Trophoblast cell (in vitro differentiated cells and primary cell): Measurements from ENCODE around the gene ZNF556.

Source experiments
- DNase-seq, 2 donors: peaks; one replicate each; pipeline ENCODE4 v3.0.0-alpha.2; 2016
- H2AFZ ChIP-seq: 2 replicates; pipeline ENCODE4 v1.6.1; 2013; ENCODE audit warnings: low read length, moderate library complexity, mild to moderate bottlenecking; ENCODE audit not compliant: insufficient read depth, poor library complexity
- H2AK5ac ChIP-seq: 2 replicates; pipeline ENCODE4 v1.6.1; 2013; ENCODE audit warnings: mild to moderate bottlenecking, low read length
- H2BK120ac ChIP-seq: 2 replicates; pipeline ENCODE4 v1.6.1; 2013; ENCODE audit warnings: low read length, mild to moderate bottlenecking, moderate library complexity; ENCODE audit not compliant: insufficient read depth, poor library complexity
- H2BK12ac ChIP-seq: 2 replicates; pipeline ENCODE4 v1.6.1; 2013; ENCODE audit warnings: mild to moderate bottlenecking, low read length, moderate library complexity
- H2BK5ac ChIP-seq: 2 replicates; pipeline ENCODE4 v1.6.1; 2013; ENCODE audit warnings: low read length, low read depth, moderate library complexity, mild to moderate bottlenecking; ENCODE audit not compliant: poor library complexity
- H3K14ac ChIP-seq: 2 replicates; pipeline ENCODE4 v1.6.1; 2013; ENCODE audit warnings: mild to moderate bottlenecking, low read length
- H3K18ac ChIP-seq: 2 replicates; pipeline ENCODE4 v1.6.1; 2013; ENCODE audit warnings: mild to moderate bottlenecking, low read length
- H3K23ac ChIP-seq: 2 replicates; pipeline ENCODE4 v1.6.1; 2013; ENCODE audit warnings: low read length
- H3K27ac ChIP-seq: 2 replicates; pipeline ENCODE4 v1.5.1; 2013; ENCODE audit warnings: low read depth, mild to moderate bottlenecking, inconsistent platforms, low read length, moderate library complexity
- H3K27me3 ChIP-seq: 2 replicates; pipeline ENCODE4 v1.6.1; 2013; ENCODE audit warnings: inconsistent platforms, mild to moderate bottlenecking, low read length, moderate library complexity; ENCODE audit not compliant: insufficient read depth
- H3K36me3 ChIP-seq, 2 experiments: 1 replicate in 1 of 2; 2 replicates in 1 of 2; pipeline ENCODE4 v1.6.1; 2013; ENCODE audit warnings: low read length in 2 of 2, mild to moderate bottlenecking in 2 of 2, moderate library complexity in 1 of 2; ENCODE audit not compliant: insufficient read depth in 2 of 2, control insufficient read depth in 1 of 2
- H3K4ac ChIP-seq: 2 replicates; pipeline ENCODE4 v1.6.1; 2013; ENCODE audit warnings: low read depth, mild to moderate bottlenecking, low read length, moderate library complexity
- H3K4me1 ChIP-seq, 2 experiments: 1 replicate in 1 of 2; 2 replicates in 1 of 2; pipeline ENCODE4 v1.6.1; 2013; ENCODE audit warnings: low read length in 2 of 2, mild to moderate bottlenecking in 2 of 2, moderate library complexity in 1 of 2; ENCODE audit not compliant: insufficient read depth in 2 of 2, control insufficient read depth in 1 of 2
- H3K4me2 ChIP-seq: 2 replicates; pipeline ENCODE4 v1.6.1; 2013; ENCODE audit warnings: inconsistent platforms, mild to moderate bottlenecking, low read length, moderate library complexity
- H3K4me3 ChIP-seq: 2 replicates; pipeline ENCODE4 v1.5.1; 2013; ENCODE audit warnings: mild to moderate bottlenecking, low read depth, low read length, inconsistent platforms
- H3K79me1 ChIP-seq: one replicate; pipeline ENCODE4 v1.6.1; 2013; ENCODE audit warnings: low read length
- H3K79me2 ChIP-seq: 2 replicates; pipeline ENCODE4 v1.6.1; 2013; ENCODE audit warnings: low read length, mild to moderate bottlenecking; ENCODE audit not compliant: control insufficient read depth, insufficient read depth, poor library complexity
- H3K9ac ChIP-seq: 2 replicates; pipeline ENCODE4 v1.6.1; 2013; ENCODE audit warnings: mild to moderate bottlenecking, low read length
- H3K9me3 ChIP-seq: 2 replicates; pipeline ENCODE4 v1.6.1; 2013; ENCODE audit warnings: low read depth, mild to moderate bottlenecking, control low read depth, inconsistent platforms, low read length; ENCODE audit not compliant: insufficient read depth
- H4K12ac ChIP-seq: 2 replicates; pipeline ENCODE4 v1.6.1; 2013; ENCODE audit warnings: low read depth, mild to moderate bottlenecking, low read length, moderate library complexity
- H4K8ac ChIP-seq: 2 replicates; pipeline ENCODE4 v1.6.1; 2013; ENCODE audit warnings: low read depth, mild to moderate bottlenecking, low read length, moderate library complexity
- H4K91ac ChIP-seq: one replicate; pipeline ENCODE4 v1.6.1; 2013; ENCODE audit warnings: low read depth, mild to moderate bottlenecking, low read length, moderate library complexity
- WGBS: extraction: QIAGEN DNeasy Blood & Tissue Kit; methylation state at CpG from one replicate; pipeline ENCODE4 v1.1.7; 2013; ENCODE audit warnings: missing lambda C conversion rate; ENCODE audit not compliant: insufficient read length, insufficient coverage; ENCODE audit errors: extremely low coverage; 5-methylcytosine and 5-hydroxymethylcytosine counted together

Gene ZNF556

DNA sequence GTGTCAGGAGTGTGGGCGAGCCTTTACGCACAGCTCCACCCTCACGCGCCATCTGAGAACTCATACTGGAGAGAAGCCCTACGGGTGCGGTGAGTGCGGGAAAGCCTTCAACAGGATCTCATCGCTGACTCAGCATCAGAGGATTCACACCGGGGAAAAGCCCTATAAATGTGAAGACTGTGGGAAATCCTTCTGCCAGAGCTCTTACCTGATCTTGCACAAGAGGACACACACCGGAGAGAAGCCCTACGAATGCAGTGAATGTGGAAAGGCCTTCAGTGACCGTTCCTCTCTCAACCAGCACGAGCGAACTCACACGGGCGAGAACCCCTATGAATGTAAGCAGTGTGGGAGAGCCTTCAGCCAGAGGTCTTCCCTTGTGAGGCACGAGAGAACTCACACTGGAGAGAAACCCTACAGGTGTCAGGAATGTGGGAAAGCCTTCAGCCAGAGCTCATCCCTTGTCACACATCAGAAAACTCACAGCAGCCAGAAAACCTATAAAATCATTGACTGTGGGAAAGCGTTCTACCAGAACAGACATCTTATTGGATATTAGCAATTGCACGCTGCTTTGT, 32.8 kb upstream of the ZNF556 start:
- Histone ChIP-seq H3K4ac (no peak overlapping the region), H3K36me3 (peaks cover 33 to 36% of the 10 kb centered on the region in 2 experiments), H3K9ac (no peak overlapping the region), H2AFZ (no peak overlapping the region), H2BK5ac (no peak overlapping the region), H3K79me2 (no peaks in the 10 kb centered on the region), H3K14ac (no peak overlapping the region), H3K4me3 (no peak overlapping the region), H2BK120ac (no peak overlapping the region), H4K91ac (no peak overlapping the region), H3K18ac (no peak overlapping the region), H3K27ac (no peak overlapping the region), H2AK5ac (no peak overlapping the region), H4K12ac (no peak overlapping the region), H3K9me3 (peaks cover 45% of the 10 kb centered on the region), H2BK12ac (no peak overlapping the region), H3K27me3 (no peaks in the 10 kb centered on the region), H4K8ac (no peak overlapping the region), H3K4me2 (no peak overlapping the region), H3K79me1 (no peaks in the 10 kb centered on the region), H3K4me1 (no peaks in the 10 kb centered on the region), H3K23ac (no peak overlapping the region)
- DNase-seq, result no peak
- no CpG with 5 or more reads among the region's 19 CpGs for WGBS

DNA sequence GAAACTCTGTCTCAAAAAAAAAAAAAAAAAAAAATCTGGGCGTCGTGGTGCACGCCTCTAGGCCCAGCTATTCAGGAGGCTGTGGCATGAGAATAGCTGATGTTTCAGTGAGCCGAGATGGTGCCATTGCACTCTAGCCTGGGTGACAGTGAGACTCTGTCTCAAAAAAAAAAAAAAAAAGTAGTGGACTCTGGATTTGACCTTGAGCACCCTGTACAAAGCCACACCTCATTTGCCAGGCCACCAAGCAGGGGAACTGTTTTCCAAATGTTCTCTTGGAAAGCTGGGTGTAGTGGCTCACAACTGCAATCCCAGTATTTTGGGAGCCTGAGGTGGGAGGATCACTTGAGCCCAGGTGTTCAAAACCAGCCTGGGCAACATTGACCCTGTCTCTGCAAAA, 29.7 kb upstream of the ZNF556 start:
- no peak overlapping the region for H3K14ac ChIP-seq

DNA sequence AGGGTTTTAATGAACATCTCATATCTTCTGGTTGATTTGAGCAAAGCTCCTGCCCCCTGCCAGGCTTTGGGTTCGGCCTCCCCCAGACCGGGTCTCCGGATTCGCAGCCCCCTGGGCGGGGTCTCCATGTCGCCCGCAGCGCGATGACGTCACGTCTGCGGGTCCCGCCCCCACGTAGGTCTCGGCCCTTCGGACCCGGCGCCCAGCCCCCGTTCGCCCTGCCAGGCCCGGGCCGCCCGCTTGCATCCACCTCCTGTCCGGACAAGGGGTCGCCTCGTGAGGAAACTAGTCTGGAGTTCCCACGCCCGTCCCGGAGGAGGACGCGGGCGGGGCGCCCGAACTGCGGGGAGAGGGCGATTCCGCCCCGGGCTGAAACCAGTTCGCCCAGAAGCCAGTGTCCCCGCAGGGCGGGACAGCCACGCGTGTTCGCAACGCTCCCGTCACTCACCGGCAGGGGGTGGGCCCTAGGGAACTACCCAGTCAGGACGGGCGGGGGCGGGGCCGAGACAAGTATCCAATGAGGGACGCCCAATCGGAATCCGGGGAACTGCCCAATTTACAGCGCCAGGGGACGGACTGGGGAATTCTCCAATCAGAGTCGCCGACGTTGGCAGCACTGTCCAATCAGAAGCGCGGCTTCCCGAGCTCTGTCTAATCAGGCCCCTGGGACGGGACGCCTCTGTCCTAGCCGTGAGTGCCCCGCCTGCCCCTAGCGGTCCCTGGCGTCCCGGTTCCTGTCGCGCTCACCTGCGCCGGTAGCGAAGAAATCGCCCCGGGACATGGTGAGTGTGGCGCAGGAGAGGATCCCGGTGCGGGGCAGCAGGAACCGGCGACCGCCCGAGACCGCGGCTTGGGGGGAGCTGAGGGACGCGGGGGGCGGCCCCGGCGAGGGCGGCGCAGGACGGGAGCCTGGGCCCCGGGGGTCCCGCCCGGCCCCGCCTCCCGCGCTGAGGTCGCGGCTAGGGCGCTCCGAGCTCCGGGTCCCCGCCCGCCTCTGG, 26.0 kb upstream of the ZNF556 start, which contains the start of gene ZNF555:
TSS of gene ZNF555 (plus strand) at position 682 of the 998 bp plus-strand sequence. CDS start at position 780, 98 bp downstream.
- H3K4me3 ChIP-seq, result peak within 1 kb of the TSS; percentile 98
- no peaks in the 10 kb centered on the region for H3K27me3 ChIP-seq
- WGBS, result no CpG with 5 or more reads among the region's 106 CpGs
- H3K79me1 ChIP-seq, result peaks cover 7% of the 10 kb centered on the region
- H4K12ac ChIP-seq, result peak within 1 kb of the TSS; percentile 91
- peak within 1 kb of the TSS; percentile 84 for H3K4me2 ChIP-seq
- H4K8ac ChIP-seq, result peak within 1 kb of the TSS; percentile 96
- peaks cover 2 to 3% of the 10 kb centered on the region in 2 experiments for H3K36me3 ChIP-seq
- peak within 1 kb of the TSS; percentile 41 for H3K4ac ChIP-seq
- H3K23ac ChIP-seq, result no peak within 1 kb of the TSS
- peak within 1 kb of the TSS; percentile 63 for H3K27ac ChIP-seq
- H3K79me2 ChIP-seq, result peaks cover 9% of the 10 kb centered on the region
- peaks cover 3 to 4% of the 10 kb centered on the region in 2 experiments for H3K4me1 ChIP-seq
- H3K14ac ChIP-seq, result peak within 1 kb of the TSS; percentile 81
- peak within 1 kb of the TSS; percentile 88 for H4K91ac ChIP-seq
- peak within 1 kb of the TSS; percentile 92 for H3K9ac ChIP-seq
- no peak within 1 kb of the TSS for H2BK12ac ChIP-seq
- DNase-seq, result peak; percentile 100
- H2AK5ac ChIP-seq, result peak within 1 kb of the TSS; percentile 39
- peaks cover 10% of the 10 kb centered on the region for H3K9me3 ChIP-seq
- peak within 1 kb of the TSS; percentile 44 for H2BK120ac ChIP-seq
- peak within 1 kb of the TSS; percentile 91 for H2AFZ ChIP-seq
- peak within 1 kb of the TSS; percentile 93 for H3K18ac ChIP-seq
- H2BK5ac ChIP-seq, result peak within 1 kb of the TSS; percentile 90

More for the DNA sequence above, 29.7 kb upstream of the ZNF556 start:
- Histone ChIP-seq H2BK5ac (no peak overlapping the region), H2AFZ (no peak overlapping the region), H3K79me2 (peaks cover 9% of the 10 kb centered on the region), H3K36me3 (peaks cover 28 to 30% of the 10 kb centered on the region in 2 experiments), H3K27me3 (no peaks in the 10 kb centered on the region), H2BK120ac (no peak overlapping the region), H3K27ac (no peak overlapping the region), H3K9me3 (peaks cover 34% of the 10 kb centered on the region), H3K4me1 (peaks cover 3% of the 10 kb centered on the region in 2 experiments), H2AK5ac (no peak overlapping the region), H3K79me1 (peaks cover 7% of the 10 kb centered on the region), H3K18ac (no peak overlapping the region), H4K8ac (no peak overlapping the region), H3K4me2 (no peak overlapping the region), H4K12ac (no peak overlapping the region), H3K4me3 (no peak overlapping the region), H3K23ac (no peak overlapping the region), H3K9ac (no peak overlapping the region), H2BK12ac (no peak overlapping the region), H3K4ac (no peak overlapping the region), H4K91ac (no peak overlapping the region)
- DNase-seq, result no peak
- no CpG with 5 or more reads among the region's 4 CpGs for WGBS

DNA sequence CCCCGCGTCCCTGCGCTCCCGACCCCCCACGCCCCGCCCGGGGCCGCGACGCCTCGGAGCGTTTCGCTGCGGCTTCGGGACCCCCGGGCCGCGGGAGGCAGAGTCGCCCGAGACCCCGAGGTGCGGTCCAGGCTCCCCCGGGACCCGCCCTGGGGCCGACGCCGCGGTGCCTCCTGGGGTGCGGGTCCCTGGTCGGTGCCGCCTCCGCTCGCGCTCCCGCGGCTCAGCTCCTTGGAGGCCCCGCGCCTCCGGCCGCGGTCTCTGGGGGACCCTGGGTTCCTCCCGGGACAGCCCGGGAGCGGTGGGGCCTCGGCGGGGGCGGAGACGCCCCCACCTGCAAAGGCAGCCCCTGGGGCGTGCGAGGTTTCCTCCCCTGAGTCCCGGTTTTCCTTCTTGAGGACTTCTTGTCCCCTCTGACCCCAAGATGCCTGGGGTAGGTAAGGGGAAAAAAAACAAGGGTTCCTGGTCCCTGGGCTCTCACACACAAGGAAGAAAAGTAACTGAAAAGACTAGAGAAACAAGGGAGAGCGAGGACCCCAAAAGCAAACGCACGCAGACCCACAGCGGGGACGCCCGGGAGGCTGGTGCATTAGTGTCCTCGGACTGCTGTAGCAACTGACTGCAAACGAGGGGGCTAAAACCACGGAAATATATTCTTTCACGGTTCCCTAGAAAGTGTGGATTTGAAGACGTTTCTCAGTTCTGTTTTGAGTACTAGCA, 25.1 kb upstream of the ZNF556 start:
- no CpG with 5 or more reads among the region's 62 CpGs for WGBS
- H2AK5ac ChIP-seq, result no peak overlapping the region
- peak overlapping the region; percentile 52 for H3K27ac ChIP-seq
- H3K9me3 ChIP-seq, result peaks cover 11% of the 10 kb centered on the region
- no peak for DNase-seq
- peak overlapping the region; percentile 15 for H4K12ac ChIP-seq
- H3K23ac ChIP-seq, result no peak overlapping the region
- H2BK5ac ChIP-seq, result no peak overlapping the region
- no peaks in the 10 kb centered on the region for H3K27me3 ChIP-seq
- H3K79me2 ChIP-seq, result peaks cover 9% of the 10 kb centered on the region
- H2BK120ac ChIP-seq, result no peak overlapping the region
- peak overlapping the region; percentile 57 for H2AFZ ChIP-seq
- H3K18ac ChIP-seq, result peak overlapping the region; percentile 30
- peak overlapping the region; percentile 92 for H3K9ac ChIP-seq
- peaks cover 7% of the 10 kb centered on the region for H3K79me1 ChIP-seq
- H4K8ac ChIP-seq, result peak overlapping the region; percentile 70
- H3K36me3 ChIP-seq, result peaks cover 3 to 4% of the 10 kb centered on the region in 2 experiments
- H3K4me1 ChIP-seq, result peaks cover 3 to 4% of the 10 kb centered on the region in 2 experiments
- H3K4me2 ChIP-seq, result peak overlapping the region; percentile 84
- peak overlapping the region; percentile 98 for H3K4me3 ChIP-seq
- peak overlapping the region; percentile 39 for H3K4ac ChIP-seq
- H3K14ac ChIP-seq, result peak overlapping the region; percentile 59
- peak overlapping the region; percentile 68 for H4K91ac ChIP-seq
- H2BK12ac ChIP-seq, result no peak overlapping the region
